ENCODE measurements around the gene CASKIN2. TPM values are rescaled to one million over a fixed set of nuclear protein-coding genes. Genes with fewer than 3 reads are reported as not detected.
A peak's percentile ranks its signal among the peaks of the same experiment; 100 is the strongest.
"Not testable (repeated sequence)": the region's sequence is repeated elsewhere in the genome, so short reads cannot be mapped to it uniquely, and the experiment has no call there.

The CASKIN2 gene
- total RNA-seq, 1 donor from 2014 or later, result 1.6 TPM

DNA sequence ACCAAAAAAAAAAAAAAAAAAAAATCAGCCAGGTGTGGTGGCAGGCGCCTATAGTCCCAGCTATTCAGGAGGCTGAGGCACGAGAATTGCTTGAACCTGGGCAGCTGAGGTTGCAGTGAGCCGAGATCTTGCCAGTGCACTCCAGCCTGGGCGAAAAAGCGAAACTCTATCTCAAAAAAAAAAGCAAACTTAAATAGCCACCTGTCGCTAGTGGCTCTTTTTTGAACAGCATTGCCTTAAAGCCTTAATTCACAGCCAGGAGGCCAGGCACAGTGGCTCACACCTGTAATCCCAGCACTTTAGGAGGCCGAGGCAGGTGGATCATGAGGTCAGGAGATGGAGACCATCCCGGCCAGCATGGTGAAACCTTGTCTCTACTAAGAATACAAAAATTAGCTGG, 5.1 kb upstream of the CASKIN2 start:
- H3K27ac Mint-ChIP-seq; DNase-seq; H3K27me3 Mint-ChIP-seq; H3K9me3 Mint-ChIP-seq; intact Hi-C loops (cut with micrococcal nuclease); H3K4me3 Mint-ChIP-seq: not testable (repeated sequence)
- Mint-ChIP-seq H3K4me1 (peaks cover 26% of the 10 kb centered on the region), H3K36me3 (ENCODE audit: low read depth) (peaks cover 42% of the 10 kb centered on the region)

DNA sequence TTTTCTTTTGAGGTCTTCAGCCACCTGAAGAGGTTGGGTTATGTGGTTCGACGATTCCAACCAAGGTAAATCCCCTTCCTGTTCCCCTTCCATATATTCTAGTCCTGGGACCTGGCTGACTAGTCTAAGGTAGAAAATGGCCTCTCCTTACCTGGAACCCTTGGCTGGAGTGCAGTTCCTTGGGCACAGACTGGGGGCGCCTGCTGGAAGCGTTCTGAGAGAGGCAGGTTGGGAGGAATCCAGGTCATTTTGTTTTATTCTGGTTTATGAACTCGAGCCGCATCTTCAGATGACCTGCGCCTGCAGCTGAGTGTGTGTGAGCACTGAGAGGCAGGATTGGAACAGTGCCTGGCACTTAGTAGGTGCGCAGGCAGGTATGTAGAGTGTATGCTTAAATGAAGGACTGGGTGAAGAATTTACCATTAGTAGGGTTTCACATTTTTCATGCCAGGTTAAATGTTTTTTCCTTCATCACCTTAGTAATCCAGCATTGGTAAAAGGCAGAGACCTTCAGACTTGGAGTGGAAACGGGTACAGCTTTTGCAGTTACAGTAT, 3.7 kb upstream of the CASKIN2 start:
- H3K27me3 Mint-ChIP-seq, result peaks cover 1% of the 10 kb centered on the region
- H3K9me3 Mint-ChIP-seq, result no peaks in the 10 kb centered on the region
- H3K27ac Mint-ChIP-seq, result no peak overlapping the region
- H3K4me3 Mint-ChIP-seq, result peak overlapping the region; percentile 77
- intact Hi-C loops (cut with micrococcal nuclease), result loop anchor here (10.0 kb wide), 1 partner anchor 224 kb away; no protein-coding TSS in a partner anchor
- DNase-seq, result no peak
- peaks cover 40% of the 10 kb centered on the region for H3K36me3 Mint-ChIP-seq (ENCODE audit: low read depth)
- H3K4me1 Mint-ChIP-seq, result peaks cover 26% of the 10 kb centered on the region

DNA sequence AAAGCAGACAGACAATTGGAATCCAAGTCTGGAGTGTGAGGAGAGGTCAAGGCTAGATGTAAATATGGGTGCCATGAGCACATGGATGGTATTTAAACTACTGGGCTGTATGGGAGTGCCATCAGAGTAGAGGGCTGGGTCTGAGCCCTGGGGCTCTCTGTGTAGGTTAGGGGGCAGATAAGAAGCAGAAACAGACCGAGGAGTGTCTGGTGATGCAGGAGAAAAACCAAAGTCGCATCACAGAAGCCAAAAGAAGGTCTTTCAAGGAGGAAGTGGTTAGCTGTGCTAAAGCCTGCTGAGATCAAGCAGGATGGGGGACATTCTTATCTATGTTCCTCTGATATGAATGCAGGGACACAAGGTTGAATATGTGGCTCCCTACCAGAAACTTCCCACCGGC, 2.9 kb upstream of the CASKIN2 start:
- intact Hi-C loops (cut with micrococcal nuclease), result loop anchor here (10.0 kb wide), 1 partner anchor 223 kb away; no protein-coding TSS in a partner anchor

DNA sequence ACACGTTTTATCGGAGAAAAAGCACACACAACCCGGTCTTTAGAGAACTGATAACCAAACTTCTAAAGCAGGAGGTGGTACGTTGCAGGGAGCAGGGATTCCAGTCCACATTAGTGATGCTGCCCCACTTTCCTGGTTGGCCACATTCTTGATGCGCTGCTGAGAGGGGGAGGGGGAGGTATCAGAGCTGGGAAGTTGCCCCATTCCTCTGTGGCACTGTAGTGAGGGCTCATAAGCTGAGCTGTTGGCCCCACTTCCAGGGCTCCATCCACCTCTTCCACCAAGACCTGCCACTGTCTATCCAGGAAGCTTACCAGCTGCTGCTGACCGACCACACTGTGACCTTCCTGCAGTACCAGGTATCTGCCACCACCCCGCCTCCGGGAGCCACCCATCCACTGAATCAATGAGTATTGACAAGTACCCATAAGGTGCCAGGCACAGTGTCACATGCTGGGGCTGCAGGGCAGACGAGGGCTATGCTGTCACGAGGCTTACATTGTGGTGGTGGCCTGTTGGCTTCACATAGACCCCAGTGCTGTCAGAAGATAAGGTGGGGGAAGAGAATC, 2.0 kb upstream of the CASKIN2 start:
- peaks cover 7% of the 10 kb centered on the region for H3K27me3 Mint-ChIP-seq
- intact Hi-C loops (cut with micrococcal nuclease), result loop anchor here (2.0 to 10.0 kb wide), 3 partner anchors 61 to 223 kb away; partner anchors contain the start of gene TMEM94
- peaks cover 24% of the 10 kb centered on the region for H3K4me1 Mint-ChIP-seq
- peak; percentile 75 for DNase-seq
- peaks cover 26% of the 10 kb centered on the region for H3K36me3 Mint-ChIP-seq (ENCODE audit: low read depth)
- H3K27ac Mint-ChIP-seq, result peak overlapping the region; percentile 62
- no peaks in the 10 kb centered on the region for H3K9me3 Mint-ChIP-seq
- peak overlapping the region; percentile 77 for H3K4me3 Mint-ChIP-seq

More for the DNA sequence above, 2.9 kb upstream of the CASKIN2 start:
- peaks cover 26% of the 10 kb centered on the region for H3K4me1 Mint-ChIP-seq
- H3K36me3 Mint-ChIP-seq (ENCODE audit: low read depth), result peaks cover 33% of the 10 kb centered on the region
- peak overlapping the region; percentile 62 for H3K27ac Mint-ChIP-seq
- no peaks in the 10 kb centered on the region for H3K9me3 Mint-ChIP-seq
- peaks cover 7% of the 10 kb centered on the region for H3K27me3 Mint-ChIP-seq
- DNase-seq, result peak; percentile 87
- peak overlapping the region; percentile 77 for H3K4me3 Mint-ChIP-seq

DNA sequence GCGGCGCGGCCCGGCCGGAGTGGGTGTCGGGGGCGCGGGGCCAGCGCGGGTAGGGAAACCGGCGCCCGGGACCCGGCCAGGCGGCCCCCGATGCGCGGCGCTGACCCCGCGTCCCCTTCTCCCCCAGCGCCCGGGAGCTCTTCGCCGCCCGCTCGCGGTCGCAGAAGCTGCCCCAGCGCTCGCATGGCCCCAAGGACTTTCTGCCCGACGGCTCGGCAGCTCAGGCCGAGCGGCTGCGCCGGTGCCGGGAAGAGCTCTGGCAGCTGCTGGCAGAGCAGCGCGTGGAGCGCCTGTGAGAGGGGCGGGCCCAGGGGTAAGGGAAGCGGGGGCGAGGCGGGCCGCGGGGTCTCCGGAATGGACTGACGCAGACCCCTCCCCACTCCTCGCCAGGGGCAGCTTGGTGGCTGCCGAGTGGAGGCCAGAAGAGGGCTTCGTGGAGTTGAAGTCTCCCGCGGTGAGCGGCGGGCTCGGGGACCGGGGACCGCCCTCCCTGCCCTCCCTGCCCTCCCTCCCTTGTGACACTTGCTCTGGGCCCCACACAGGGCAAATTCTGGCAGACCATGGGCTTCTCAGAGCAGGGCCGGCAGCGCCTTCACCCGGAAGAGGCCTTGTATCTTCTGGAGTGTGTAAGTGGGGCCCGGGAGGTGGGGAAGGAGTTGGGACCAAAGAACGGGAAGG, 1.4 kb upstream of the CASKIN2 start:
- peak; percentile 82 for DNase-seq
- Mint-ChIP-seq H3K9me3 (no peaks in the 10 kb centered on the region), H3K4me1 (peaks cover 22% of the 10 kb centered on the region), H3K4me3 (peak overlapping the region; percentile 77), H3K27me3 (peaks cover 7% of the 10 kb centered on the region), H3K27ac (peak overlapping the region; percentile 57), H3K36me3 (ENCODE audit: low read depth) (peaks cover 21% of the 10 kb centered on the region)
- intact Hi-C loops (cut with micrococcal nuclease), result loop anchor here (1.0 to 10.0 kb wide), 5 partner anchors 9 to 222 kb away; partner anchors contain the start of genes LLGL2 and TMEM94

DNA sequence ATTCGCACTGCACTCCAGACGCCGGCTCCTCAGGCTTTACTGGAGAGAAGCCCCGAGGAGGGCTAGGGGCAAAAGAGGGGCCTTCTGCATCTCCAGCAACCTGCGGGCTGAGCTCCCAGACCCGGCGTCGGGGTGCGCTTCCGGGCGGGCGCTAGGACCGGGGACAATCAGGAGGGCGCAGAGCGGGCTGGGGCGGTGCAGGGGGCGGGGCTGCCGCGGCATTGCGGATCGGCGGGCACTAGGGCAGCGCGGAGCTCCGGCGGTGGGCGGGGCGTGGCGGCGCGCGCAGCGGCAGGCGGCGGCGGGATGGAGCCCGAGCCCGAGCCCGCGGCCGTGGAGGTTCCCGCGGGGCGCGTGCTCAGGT, 900 bp upstream of the CASKIN2 start, which contains the start of gene TSEN54:
Gene TSEN54, plus strand, starts transcription at position 274 of the 364 bp plus-strand sequence. Its CDS starts 33 bp downstream, at position 307.
- Mint-ChIP-seq H3K36me3 (ENCODE audit: low read depth) (peaks cover 21% of the 10 kb centered on the region), H3K9me3 (no peaks in the 10 kb centered on the region), H3K27ac (peak within 1 kb of the TSS; percentile 57), H3K4me1 (peaks cover 22% of the 10 kb centered on the region), H3K4me3 (peak within 1 kb of the TSS; percentile 82), H3K27me3 (peaks cover 7% of the 10 kb centered on the region)
- DNase-seq, result peak; percentile 99
- intact Hi-C loops (cut with micrococcal nuclease), result loop anchor here (1.0 to 10.0 kb wide), 5 partner anchors 9 to 221 kb away; partner anchors contain the start of genes LLGL2 and TMEM94

DNA sequence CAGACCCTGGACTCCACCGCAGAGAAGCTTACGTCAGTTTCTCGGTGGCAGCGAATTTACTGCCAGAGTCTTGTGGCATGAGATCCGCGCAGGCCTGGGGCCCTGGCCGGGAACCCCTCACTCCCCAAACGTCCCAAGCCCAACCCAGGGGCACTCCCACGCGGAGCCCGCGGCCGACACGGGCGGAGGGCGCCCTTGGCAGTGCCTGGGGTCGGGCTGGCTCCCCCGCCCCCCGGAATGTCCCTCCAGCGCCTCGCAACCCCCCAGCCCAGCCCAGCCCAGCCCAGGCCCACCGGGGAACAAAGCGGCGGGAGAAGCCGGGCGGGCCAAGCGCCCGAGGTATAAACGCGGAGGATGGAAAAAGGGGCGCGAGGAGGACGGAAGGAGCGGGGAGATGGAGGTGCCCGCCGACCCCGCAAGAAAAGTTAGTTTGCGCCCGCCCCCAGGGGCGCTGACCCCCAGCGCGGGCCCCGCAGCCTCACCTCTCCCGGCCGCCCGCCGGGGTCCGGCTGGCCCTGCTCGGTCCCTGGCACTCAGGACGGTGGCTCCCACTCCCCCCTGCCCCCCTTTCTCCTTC, 330 bp downstream of the CASKIN2 start:
- no peaks in the 10 kb centered on the region for H3K9me3 Mint-ChIP-seq
- intact Hi-C loops (cut with micrococcal nuclease), result loop anchor here (10.0 kb wide), 1 partner anchor 220 kb away; no protein-coding TSS in a partner anchor
- peaks cover 17% of the 10 kb centered on the region for H3K36me3 Mint-ChIP-seq (ENCODE audit: low read depth)
- H3K27ac Mint-ChIP-seq, result no peak overlapping the region
- DNase-seq, result no peak
- H3K4me1 Mint-ChIP-seq, result peaks cover 22% of the 10 kb centered on the region
- H3K4me3 Mint-ChIP-seq, result no peak overlapping the region
- peaks cover 7% of the 10 kb centered on the region for H3K27me3 Mint-ChIP-seq

DNA sequence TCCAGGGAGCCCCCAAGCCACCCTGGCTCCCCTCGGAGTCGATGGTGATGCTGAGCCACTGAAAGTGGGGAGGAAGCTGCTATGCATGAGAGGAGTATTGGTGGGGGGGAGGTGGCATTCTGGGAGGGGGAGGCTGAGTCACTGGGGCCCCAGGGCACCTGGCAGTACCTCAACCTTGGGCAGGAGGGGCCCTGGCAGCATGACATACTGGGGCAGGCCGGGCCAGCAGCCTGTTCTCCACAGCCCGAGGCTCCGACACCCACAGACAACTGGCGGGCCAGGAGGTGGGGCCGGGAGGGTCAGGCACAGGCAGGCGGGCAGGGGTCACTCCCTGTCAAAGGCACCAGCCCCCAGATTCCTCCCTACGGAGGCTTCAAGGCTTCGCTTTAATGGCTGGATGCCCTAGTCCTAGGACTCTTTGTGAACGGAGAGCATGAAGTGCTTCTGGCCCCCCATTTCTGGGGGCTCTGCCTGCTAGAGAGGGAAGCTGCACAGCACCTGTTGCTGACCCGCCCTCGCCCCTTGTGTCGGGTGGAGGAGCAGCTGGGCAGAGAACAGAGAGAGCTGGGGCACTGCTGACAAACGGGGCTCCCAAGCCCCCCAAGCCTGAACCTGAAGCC, 928 bp downstream of the CASKIN2 start:
- intact Hi-C loops (cut with micrococcal nuclease), result loop anchor here (10.0 kb wide), 1 partner anchor 220 kb away; no protein-coding TSS in a partner anchor
- peak; percentile 64 for DNase-seq
- H3K4me3 Mint-ChIP-seq, result no peak overlapping the region
- no peak overlapping the region for H3K27ac Mint-ChIP-seq
- H3K9me3 Mint-ChIP-seq, result no peaks in the 10 kb centered on the region
- H3K36me3 Mint-ChIP-seq (ENCODE audit: low read depth), result peaks cover 12% of the 10 kb centered on the region
- peaks cover 21% of the 10 kb centered on the region for H3K4me1 Mint-ChIP-seq
- peaks cover 7% of the 10 kb centered on the region for H3K27me3 Mint-ChIP-seq

DNA sequence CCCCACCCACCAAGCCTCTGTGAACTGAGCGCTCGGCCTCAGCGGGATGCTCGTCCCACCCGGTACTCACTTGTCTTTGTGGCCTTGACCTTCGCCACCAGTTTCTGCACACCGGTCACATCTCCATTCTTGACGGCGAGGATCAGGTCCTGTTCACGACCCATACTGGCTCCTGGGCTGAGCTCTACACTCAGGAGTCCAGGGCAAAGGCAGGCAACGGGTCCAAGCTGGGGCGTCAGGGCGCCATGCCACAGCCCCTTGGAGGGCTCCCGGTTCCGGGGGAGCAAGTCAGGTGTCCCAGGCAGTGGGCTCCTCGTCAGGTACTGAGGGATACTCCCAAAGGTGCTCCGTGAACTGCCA, 1.7 kb downstream of the CASKIN2 start:
- DNase-seq, result no peak
- no peak overlapping the region for H3K4me3 Mint-ChIP-seq
- intact Hi-C loops (cut with micrococcal nuclease), result loop anchor here (10.0 kb wide), 1 partner anchor 219 kb away; no protein-coding TSS in a partner anchor
- H3K9me3 Mint-ChIP-seq, result no peaks in the 10 kb centered on the region
- H3K36me3 Mint-ChIP-seq (ENCODE audit: low read depth), result peaks cover 12% of the 10 kb centered on the region
- H3K4me1 Mint-ChIP-seq, result peaks cover 15% of the 10 kb centered on the region
- H3K27me3 Mint-ChIP-seq, result peaks cover 7% of the 10 kb centered on the region
- H3K27ac Mint-ChIP-seq, result no peak overlapping the region

DNA sequence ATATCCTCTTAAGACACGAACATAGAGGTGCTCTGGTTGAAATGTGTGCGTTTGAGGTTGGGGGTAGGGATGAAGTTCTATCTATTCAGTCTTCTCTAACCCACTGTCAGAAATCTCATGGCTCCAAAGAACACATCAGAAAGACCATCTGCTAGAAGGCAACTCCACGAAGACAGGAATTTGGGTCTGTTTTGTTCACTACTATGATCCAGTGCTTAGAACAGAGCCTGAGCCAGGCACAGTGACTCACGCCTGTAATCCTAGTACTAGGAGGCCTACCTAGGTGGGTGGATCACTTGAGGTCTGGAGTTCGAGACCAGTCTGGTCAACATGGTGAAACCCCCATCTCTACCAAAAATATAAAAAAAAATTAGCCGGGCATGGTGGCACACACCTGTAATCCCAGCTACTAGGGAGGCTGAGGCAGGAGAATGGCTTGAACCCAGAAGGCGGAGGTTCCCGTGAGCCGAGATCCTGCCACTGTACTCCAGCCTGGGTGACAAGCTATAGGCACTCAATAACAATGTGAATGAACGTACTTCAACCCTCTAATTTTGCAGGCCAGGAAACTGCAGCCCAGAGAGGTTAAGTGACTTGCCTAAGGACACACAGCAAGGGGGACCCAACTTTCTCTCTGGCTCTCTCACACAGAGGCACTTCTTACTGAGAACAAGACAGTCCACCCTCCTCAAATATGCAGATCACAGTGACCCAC, 2.3 kb downstream of the CASKIN2 start:
- Mint-ChIP-seq H3K9me3 (no peaks in the 10 kb centered on the region), H3K36me3 (ENCODE audit: low read depth) (peaks cover 6% of the 10 kb centered on the region), H3K27me3 (peaks cover 7% of the 10 kb centered on the region), H3K4me3 (no peak overlapping the region), H3K4me1 (peaks cover 9% of the 10 kb centered on the region), H3K27ac (no peak overlapping the region)
- no peak for DNase-seq
- intact Hi-C loops (cut with micrococcal nuclease), result loop anchor here (10.0 kb wide), 1 partner anchor 218 kb away; no protein-coding TSS in a partner anchor

DNA sequence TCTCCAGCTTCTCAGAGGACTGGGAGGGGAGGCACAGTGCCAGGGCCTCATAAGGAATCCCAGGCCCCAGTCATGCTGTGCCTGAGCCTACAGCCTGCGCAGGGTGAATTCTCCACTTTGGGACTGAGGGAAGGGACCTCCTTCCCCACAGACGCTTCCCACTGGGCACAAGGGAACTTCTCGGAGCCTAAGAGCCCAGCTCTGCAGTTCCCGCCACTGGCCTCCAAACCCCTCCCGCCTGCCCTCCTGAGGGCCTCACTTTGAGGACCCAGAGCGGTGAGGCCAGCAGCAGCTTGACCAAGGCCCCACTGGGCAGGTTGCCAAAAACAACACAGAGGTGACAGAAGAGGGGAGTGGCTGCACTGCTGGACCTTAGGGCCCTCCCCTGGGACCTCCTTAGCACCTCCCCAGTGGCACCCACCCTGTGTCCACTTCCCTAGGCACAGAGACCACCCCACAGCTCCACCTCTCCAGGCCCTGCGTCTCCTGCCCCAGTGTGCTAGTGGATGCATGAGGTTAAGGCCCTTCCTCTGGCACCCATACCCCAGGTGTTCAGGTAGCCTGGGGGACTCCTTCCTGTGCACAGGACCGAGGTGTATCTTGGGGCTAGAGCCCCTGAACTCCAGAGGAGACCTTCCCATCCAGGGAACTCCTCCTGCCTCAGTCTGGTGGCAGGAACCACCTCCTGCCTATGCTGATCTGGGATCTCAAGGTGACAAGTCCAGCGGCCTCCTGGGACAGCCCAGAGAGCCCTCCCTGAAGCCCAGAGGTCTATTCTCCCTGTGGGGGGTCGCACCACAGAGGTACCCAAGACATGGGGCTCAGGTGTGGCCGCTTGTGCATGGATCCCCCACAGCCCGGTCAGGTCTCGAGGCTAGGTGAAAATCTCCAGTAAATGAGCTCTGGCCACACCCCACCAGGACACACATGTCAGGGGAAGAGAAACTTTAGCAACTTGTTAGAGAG, 3.4 kb downstream of the CASKIN2 start:
- no peak for DNase-seq
- Mint-ChIP-seq H3K27me3 (peaks cover 7% of the 10 kb centered on the region), H3K36me3 (ENCODE audit: low read depth) (no peaks in the 10 kb centered on the region), H3K4me1 (no peaks in the 10 kb centered on the region), H3K4me3 (no peak overlapping the region), H3K27ac (no peak overlapping the region), H3K9me3 (no peaks in the 10 kb centered on the region)
- intact Hi-C loops (cut with micrococcal nuclease), result loop anchor here (10.0 kb wide), 1 partner anchor 217 kb away; no protein-coding TSS in a partner anchor

DNA sequence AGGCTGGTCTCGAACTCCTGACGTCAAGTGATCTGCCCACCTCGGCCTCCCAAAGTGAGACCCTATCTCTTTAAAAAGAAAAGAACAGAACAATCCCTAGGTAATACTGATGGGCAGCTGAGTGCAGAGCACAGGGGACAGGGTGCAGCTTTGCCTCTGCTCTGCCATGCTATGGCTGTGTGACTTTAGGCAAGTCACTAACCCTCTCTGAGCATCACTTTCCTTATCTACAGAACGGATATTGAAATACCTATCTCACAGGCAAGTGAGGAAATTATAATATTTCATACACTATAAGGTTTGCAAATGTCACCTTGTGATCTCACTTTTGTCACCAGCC, 4.1 kb downstream of the CASKIN2 start:
- Mint-ChIP-seq H3K4me3 (no peak overlapping the region), H3K27ac (no peak overlapping the region), H3K9me3 (no peaks in the 10 kb centered on the region), H3K36me3 (ENCODE audit: low read depth) (no peaks in the 10 kb centered on the region), H3K27me3 (peaks cover 7% of the 10 kb centered on the region), H3K4me1 (no peaks in the 10 kb centered on the region)
- no peak for DNase-seq
- intact Hi-C loops (cut with micrococcal nuclease), result loop anchor here (10.0 kb wide), 1 partner anchor 216 kb away; no protein-coding TSS in a partner anchor
